ENCODE data around the gene LLGL1. TPM values are rescaled to one million over a fixed set of nuclear protein-coding genes. Genes with fewer than 3 reads are reported as not detected.

The LLGL1 gene
- polyA plus RNA-seq, 2 donors, result 11.4 to 12.5 TPM

DNA sequence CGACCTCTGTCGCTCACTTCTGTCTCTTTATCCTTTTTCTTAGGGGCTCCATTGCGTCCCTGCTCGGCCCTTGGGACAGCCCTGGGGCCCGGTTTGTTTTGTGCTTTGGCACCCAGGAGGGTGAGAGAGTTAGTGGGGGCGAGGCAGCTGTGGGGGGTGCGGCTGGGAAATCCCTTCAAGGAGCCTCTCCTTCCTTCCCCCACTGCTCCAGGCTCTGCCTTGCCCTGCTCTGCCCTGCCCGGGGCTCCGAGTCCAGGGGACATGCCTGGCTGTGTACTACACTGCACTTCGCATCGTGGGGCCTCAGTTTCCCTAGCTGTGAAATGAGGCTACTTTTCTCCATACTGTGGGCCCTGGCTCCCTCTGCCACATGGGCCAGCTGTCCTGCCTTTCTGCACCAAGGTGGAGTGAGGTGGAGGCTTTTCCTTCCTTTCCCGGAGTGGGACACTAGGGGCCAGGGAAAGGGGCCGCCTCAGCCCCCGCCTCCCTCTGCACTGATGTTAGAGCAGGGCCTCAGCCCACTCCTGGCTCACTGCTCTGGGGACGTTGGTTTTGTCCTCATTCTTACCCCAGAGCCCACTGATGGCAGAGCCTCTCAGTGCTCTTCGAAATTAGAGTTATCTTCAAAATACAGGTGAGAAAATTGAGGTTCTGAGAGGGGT is 980 bp downstream of the LLGL1 start:
- H3K27ac ChIP-seq (ENCODE audit: low read depth in 2 of 2, low read length in 1 of 2), result no peak overlapping the region
- no peaks in the 10 kb centered on the region for H3K9me3 ChIP-seq (ENCODE audit: control insufficient read depth in 2 of 2, insufficient read depth in 1 of 2, low read depth in 1 of 2, low read length in 1 of 2)
- no peaks in the 10 kb centered on the region for H3K36me3 ChIP-seq (ENCODE audit: control insufficient read depth in 2 of 2, insufficient read depth in 2 of 2, low read length in 1 of 2)
- H3K27me3 ChIP-seq (ENCODE audit: control insufficient read depth in 1 of 2, insufficient read depth in 2 of 2, low read length in 2 of 2), result no peaks in the 10 kb centered on the region
- H3K4me3 ChIP-seq (ENCODE audit: low read depth in 1 of 2, low read length in 2 of 2), result peak overlapping the region; percentile 50 to 84
- WGBS, 2 donors, result 23 to 27% methylated on average over 16 of the region's 16 CpGs
- peaks cover 0 to 15% of the 10 kb centered on the region in 2 donors for H3K4me1 ChIP-seq (ENCODE audit: control insufficient read depth in 2 of 2, insufficient read depth in 2 of 2, low read length in 1 of 2)

DNA sequence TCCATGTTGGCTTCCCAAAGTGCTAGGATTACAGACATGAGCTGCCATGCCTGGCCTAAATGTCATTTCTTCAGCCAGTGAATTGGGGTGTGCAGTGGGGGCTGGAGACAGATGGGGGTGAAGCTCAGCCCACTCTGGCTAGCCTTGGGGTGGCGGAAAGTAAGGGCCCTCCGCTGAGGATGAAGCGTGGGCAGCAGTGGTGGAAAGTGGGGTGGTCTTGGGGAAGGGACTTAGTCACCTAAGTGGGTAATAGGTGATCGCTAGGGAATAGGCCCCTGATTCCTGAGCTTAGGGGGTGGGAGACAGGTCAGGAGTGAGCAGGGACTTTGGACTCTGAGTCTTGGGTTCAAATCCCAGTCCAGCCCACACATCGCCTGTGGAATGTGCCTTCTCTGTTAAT is 2.2 kb downstream of the LLGL1 start:
- H3K36me3 ChIP-seq (ENCODE audit: control insufficient read depth in 2 of 2, insufficient read depth in 2 of 2, low read length in 1 of 2), result peaks cover 0 to 6% of the 10 kb centered on the region in 2 donors
- H3K27ac ChIP-seq (ENCODE audit: low read depth in 2 of 2, low read length in 1 of 2), result no peak overlapping the region
- H3K4me3 ChIP-seq (ENCODE audit: low read depth in 1 of 2, low read length in 2 of 2), result no peak overlapping the region
- H3K9me3 ChIP-seq (ENCODE audit: control insufficient read depth in 2 of 2, insufficient read depth in 1 of 2, low read depth in 1 of 2, low read length in 1 of 2), result no peaks in the 10 kb centered on the region
- H3K27me3 ChIP-seq (ENCODE audit: control insufficient read depth in 1 of 2, insufficient read depth in 2 of 2, low read length in 2 of 2), result no peaks in the 10 kb centered on the region
- WGBS, 2 donors, result 95% methylated on average over 5 of the region's 5 CpGs
- H3K4me1 ChIP-seq (ENCODE audit: control insufficient read depth in 2 of 2, insufficient read depth in 2 of 2, low read length in 1 of 2), result peaks cover 0 to 15% of the 10 kb centered on the region in 2 donors

DNA sequence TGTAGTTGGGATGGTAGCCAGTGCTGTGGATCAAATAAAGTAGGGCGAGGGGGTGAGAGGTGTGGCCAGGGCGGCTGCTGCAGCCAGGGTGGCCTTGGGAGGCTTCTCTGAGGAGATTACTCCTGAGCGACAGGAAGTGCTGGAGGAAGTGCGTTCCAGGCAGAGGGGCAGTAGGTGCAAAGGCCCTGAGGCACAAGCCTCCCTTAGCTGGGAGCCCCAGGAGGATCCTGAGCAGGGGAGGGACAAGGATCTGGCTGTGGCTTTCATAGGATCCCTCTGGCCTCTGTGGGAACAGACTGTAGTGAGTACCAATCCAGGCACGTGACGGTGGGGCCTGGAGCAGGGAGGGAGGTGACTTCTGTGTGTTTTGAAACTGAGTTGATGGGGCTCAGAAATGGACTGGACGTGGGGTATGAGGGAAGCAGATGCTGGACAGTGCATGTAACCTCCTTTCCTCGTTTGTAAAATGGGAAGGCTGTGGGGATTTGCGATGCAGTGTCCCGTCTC is 2.8 kb downstream of the LLGL1 start:
- no peak overlapping the region for H3K27ac ChIP-seq (ENCODE audit: low read depth in 2 of 2, low read length in 1 of 2)
- WGBS, 2 donors, result 81 to 89% methylated on average over 10 of the region's 10 CpGs
- no peaks in the 10 kb centered on the region for H3K9me3 ChIP-seq (ENCODE audit: control insufficient read depth in 2 of 2, insufficient read depth in 1 of 2, low read depth in 1 of 2, low read length in 1 of 2)

DNA sequence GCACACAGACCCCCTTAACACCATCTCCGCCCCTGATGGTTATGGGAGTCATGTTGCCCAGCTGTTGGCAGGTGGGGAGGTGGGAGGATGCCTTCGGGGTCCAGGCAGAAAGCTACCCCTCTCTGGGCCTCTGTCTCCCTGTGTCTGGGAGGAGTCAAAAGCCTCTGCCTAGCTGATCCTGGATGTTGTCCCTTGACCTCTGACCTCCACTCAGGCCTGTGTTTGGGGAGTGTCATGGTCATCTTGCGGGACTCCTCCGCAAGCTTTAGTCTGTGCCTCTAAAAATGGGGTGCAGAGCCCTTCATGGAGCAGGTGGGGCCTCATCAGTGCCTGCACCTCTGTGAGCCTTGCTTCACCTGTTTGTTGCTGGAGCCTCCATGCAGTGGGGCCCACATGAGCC is 3.8 kb downstream of the LLGL1 start:
- no peak overlapping the region for H3K4me3 ChIP-seq (ENCODE audit: low read depth in 1 of 2, low read length in 2 of 2)
- H3K27me3 ChIP-seq (ENCODE audit: control insufficient read depth in 1 of 2, insufficient read depth in 2 of 2, low read length in 2 of 2), result no peaks in the 10 kb centered on the region
- peaks cover 0 to 15% of the 10 kb centered on the region in 2 donors for H3K4me1 ChIP-seq (ENCODE audit: control insufficient read depth in 2 of 2, insufficient read depth in 2 of 2, low read length in 1 of 2)
- H3K27ac ChIP-seq (ENCODE audit: low read depth in 2 of 2, low read length in 1 of 2), result no peak overlapping the region
- peaks cover 4 to 16% of the 10 kb centered on the region in 2 donors for H3K36me3 ChIP-seq (ENCODE audit: control insufficient read depth in 2 of 2, insufficient read depth in 2 of 2, low read length in 1 of 2)
- no peaks in the 10 kb centered on the region for H3K9me3 ChIP-seq (ENCODE audit: control insufficient read depth in 2 of 2, insufficient read depth in 1 of 2, low read depth in 1 of 2, low read length in 1 of 2)
- 85 to 88% methylated on average over 4 of the region's 4 CpGs for WGBS, 2 donors

More for the DNA sequence above, 2.8 kb downstream of the LLGL1 start:
- H3K27me3 ChIP-seq (ENCODE audit: control insufficient read depth in 1 of 2, insufficient read depth in 2 of 2, low read length in 2 of 2), result no peaks in the 10 kb centered on the region
- H3K4me3 ChIP-seq (ENCODE audit: low read depth in 1 of 2, low read length in 2 of 2), result no peak overlapping the region
- H3K4me1 ChIP-seq (ENCODE audit: control insufficient read depth in 2 of 2, insufficient read depth in 2 of 2, low read length in 1 of 2), result peaks cover 0 to 15% of the 10 kb centered on the region in 2 donors
- H3K36me3 ChIP-seq (ENCODE audit: control insufficient read depth in 2 of 2, insufficient read depth in 2 of 2, low read length in 1 of 2), result peaks cover 0 to 9% of the 10 kb centered on the region in 2 donors

DNA sequence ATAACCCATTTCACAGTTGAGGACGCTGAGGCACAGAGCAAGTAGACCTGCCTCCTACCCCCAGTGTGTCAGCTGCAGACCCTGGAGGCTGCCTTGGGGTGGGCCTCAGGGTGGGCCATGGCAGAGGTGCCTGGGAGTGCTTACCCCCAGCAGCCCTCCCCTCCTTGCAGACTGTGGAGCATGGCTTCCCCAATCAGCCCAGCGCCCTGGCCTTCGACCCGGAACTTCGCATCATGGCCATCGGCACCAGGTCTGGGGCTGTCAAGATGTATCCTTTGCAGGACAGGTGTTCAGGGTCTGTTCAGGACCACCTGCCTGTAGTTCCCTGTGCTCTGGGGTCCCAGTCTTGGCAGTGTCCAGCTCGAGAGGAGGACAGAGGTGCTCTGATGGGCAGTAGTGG is 4.3 kb downstream of the LLGL1 start:
- WGBS, 2 donors, result 90 to 94% methylated on average over 7 of the region's 7 CpGs
- peaks cover 0 to 18% of the 10 kb centered on the region in 2 donors for H3K4me1 ChIP-seq (ENCODE audit: control insufficient read depth in 2 of 2, insufficient read depth in 2 of 2, low read length in 1 of 2)
- no peaks in the 10 kb centered on the region for H3K27me3 ChIP-seq (ENCODE audit: control insufficient read depth in 1 of 2, insufficient read depth in 2 of 2, low read length in 2 of 2)
- no peak overlapping the region for H3K4me3 ChIP-seq (ENCODE audit: low read depth in 1 of 2, low read length in 2 of 2)
- H3K36me3 ChIP-seq (ENCODE audit: control insufficient read depth in 2 of 2, insufficient read depth in 2 of 2, low read length in 1 of 2), result peaks cover 5 to 21% of the 10 kb centered on the region in 2 donors
- H3K9me3 ChIP-seq (ENCODE audit: control insufficient read depth in 2 of 2, insufficient read depth in 1 of 2, low read depth in 1 of 2, low read length in 1 of 2), result no peaks in the 10 kb centered on the region
- H3K27ac ChIP-seq (ENCODE audit: low read depth in 2 of 2, low read length in 1 of 2), result no peak overlapping the region

DNA sequence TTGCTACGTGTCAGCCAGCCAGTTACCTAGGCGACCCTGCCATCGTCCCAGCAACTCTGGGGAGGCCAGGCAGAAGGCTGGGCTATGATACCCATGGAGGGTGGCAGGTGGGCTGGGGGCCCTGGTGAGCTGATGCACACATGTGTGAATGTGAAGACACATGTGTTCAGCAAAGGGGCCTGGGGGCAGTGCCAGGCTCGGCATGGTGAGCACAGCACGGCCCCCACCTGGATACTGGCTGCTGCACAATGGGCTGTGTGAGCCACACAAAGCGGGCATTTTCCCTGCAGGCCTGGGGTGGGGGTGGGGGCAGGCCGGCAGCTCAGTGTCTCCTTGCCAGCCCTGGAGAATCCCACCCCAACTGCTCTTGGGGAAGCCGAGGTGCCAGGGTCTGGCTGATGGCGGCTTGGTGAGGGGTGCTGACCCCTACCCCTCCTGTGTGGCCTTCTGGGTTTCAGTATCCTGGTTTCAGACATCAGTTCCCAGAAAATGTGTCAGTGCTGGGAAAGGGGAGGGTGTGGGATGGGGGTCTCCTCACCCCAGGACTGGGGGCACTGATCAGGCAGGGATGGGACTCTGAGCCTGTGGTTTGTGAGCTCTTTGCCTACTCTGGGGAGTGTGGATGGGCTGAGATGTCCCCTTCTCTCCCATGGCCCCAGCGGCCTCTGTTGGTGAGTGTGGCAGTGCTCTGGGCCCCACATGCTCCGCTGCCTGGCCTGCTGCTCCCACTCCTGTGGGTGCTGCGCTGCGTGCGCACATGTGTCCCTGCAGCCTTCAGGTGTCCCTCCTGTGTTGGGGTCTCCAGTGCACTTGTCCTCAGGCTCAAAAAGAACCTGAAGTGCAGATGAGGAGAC is 5.1 kb downstream of the LLGL1 start:
- no peak overlapping the region for H3K4me3 ChIP-seq (ENCODE audit: low read depth in 1 of 2, low read length in 2 of 2)

DNA sequence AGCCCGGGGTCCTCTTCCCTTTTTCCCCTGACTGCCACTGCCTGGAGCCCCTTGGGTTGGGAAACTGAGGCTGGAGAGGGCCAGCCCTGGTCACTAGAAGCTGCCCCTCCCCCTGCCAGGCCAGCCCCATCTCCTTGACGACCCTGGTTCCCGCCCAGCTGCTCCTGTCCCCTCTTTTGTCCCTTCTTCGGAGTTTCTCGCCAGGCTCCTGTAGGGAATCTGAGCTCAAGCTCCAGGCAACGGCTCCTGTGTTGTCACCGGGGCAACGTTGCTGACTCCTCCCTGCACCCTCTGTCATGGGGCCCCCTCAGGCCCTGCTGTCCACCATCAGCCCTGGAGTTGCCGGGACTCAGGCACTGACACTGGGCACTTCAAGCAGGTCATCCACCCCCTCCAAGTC is 5.7 kb downstream of the LLGL1 start:
- Histone ChIP-seq H3K9me3 (ENCODE audit: control insufficient read depth in 2 of 2, insufficient read depth in 1 of 2, low read depth in 1 of 2, low read length in 1 of 2) (no peaks in the 10 kb centered on the region), H3K36me3 (ENCODE audit: control insufficient read depth in 2 of 2, insufficient read depth in 2 of 2, low read length in 1 of 2) (peaks cover 5 to 27% of the 10 kb centered on the region in 2 donors), H3K4me1 (ENCODE audit: control insufficient read depth in 2 of 2, insufficient read depth in 2 of 2, low read length in 1 of 2) (peaks cover 0 to 30% of the 10 kb centered on the region in 2 donors), H3K27me3 (ENCODE audit: control insufficient read depth in 1 of 2, insufficient read depth in 2 of 2, low read length in 2 of 2) (no peaks in the 10 kb centered on the region), H3K27ac (ENCODE audit: low read depth in 2 of 2, low read length in 1 of 2) (no peak overlapping the region), H3K4me3 (ENCODE audit: low read depth in 1 of 2, low read length in 2 of 2) (no peak overlapping the region)
- 69 to 71% methylated on average over 9 of the region's 9 CpGs for WGBS, 2 donors

More for the DNA sequence above, 5.1 kb downstream of the LLGL1 start:
- WGBS, 2 donors, result 78 to 85% methylated on average over 14 of the region's 14 CpGs
- Histone ChIP-seq H3K4me1 (ENCODE audit: control insufficient read depth in 2 of 2, insufficient read depth in 2 of 2, low read length in 1 of 2) (peaks cover 0 to 24% of the 10 kb centered on the region in 2 donors), H3K27ac (ENCODE audit: low read depth in 2 of 2, low read length in 1 of 2) (no peak overlapping the region), H3K36me3 (ENCODE audit: control insufficient read depth in 2 of 2, insufficient read depth in 2 of 2, low read length in 1 of 2) (peaks cover 5 to 27% of the 10 kb centered on the region in 2 donors), H3K27me3 (ENCODE audit: control insufficient read depth in 1 of 2, insufficient read depth in 2 of 2, low read length in 2 of 2) (no peaks in the 10 kb centered on the region), H3K9me3 (ENCODE audit: control insufficient read depth in 2 of 2, insufficient read depth in 1 of 2, low read depth in 1 of 2, low read length in 1 of 2) (no peaks in the 10 kb centered on the region)

DNA sequence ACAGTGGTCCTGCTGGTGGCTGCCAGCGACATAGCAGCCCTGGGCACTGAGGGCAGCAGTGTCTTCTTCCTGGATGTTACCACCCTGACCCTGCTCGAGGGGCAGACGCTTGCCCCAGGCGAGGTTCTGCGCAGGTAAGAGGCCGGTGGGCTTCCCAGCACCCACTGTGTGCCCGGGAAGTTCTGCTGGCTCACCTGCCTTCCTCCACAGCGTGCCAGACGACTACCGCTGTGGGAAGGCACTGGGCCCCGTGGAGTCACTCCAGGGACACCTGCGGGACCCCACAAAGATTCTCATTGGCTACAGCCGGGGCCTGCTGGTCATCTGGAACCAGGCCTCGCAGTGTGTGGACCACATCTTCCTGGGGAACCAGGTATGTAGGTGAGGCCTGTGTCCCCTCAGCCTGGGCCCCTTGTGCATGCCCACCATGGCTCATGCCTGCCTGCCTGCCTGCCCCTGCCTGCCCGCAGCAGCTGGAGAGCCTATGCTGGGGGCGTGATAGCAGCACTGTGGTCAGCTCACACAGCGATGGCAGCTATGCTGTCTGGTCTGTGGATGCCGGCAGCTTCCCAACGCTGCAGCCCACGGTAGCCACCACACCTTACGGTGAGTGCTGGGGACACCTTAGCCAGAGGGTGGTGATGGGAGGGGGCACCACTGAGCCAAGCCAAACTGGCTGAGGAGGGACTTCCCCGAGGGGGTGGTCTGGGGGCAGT is 8.5 kb downstream of the LLGL1 start:
- Histone ChIP-seq H3K9me3 (ENCODE audit: control insufficient read depth in 2 of 2, insufficient read depth in 1 of 2, low read depth in 1 of 2, low read length in 1 of 2) (no peaks in the 10 kb centered on the region), H3K4me1 (ENCODE audit: control insufficient read depth in 2 of 2, insufficient read depth in 2 of 2, low read length in 1 of 2) (peaks cover 0 to 22% of the 10 kb centered on the region in 2 donors), H3K27ac (ENCODE audit: low read depth in 2 of 2, low read length in 1 of 2) (no peak overlapping the region), H3K4me3 (ENCODE audit: low read depth in 1 of 2, low read length in 2 of 2) (no peak overlapping the region), H3K27me3 (ENCODE audit: control insufficient read depth in 1 of 2, insufficient read depth in 2 of 2, low read length in 2 of 2) (no peaks in the 10 kb centered on the region), H3K36me3 (ENCODE audit: control insufficient read depth in 2 of 2, insufficient read depth in 2 of 2, low read length in 1 of 2) (peaks cover 8 to 46% of the 10 kb centered on the region in 2 donors)
- 92% methylated on average over 21 to 22 of the region's 22 CpGs for WGBS, 2 donors

DNA sequence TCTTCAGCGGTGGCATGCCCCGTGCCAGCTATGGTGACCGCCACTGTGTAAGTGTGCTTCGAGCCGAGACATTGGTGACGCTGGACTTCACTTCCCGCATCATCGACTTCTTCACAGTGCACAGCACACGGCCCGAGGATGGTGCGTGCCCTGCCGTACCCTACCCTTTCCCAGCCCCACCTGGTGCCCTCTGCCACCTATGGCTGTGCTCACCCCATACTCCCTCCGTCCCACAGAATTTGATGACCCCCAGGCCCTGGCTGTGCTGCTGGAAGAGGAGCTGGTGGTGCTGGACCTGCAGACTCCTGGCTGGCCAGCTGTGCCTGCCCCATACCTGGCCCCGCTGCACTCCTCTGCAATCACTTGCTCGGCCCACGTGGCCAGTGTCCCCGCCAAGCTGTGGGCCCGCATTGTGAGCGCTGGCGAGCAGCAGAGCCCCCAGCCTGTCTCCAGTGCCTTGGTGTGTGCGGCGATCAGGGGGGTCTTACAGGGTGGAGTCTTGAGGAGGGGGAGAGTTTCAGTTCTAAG is 9.5 kb downstream of the LLGL1 start:
- H3K36me3 ChIP-seq (ENCODE audit: control insufficient read depth in 2 of 2, insufficient read depth in 2 of 2, low read length in 1 of 2), result peaks cover 8 to 49% of the 10 kb centered on the region in 2 donors
- no peaks in the 10 kb centered on the region for H3K9me3 ChIP-seq (ENCODE audit: control insufficient read depth in 2 of 2, insufficient read depth in 1 of 2, low read depth in 1 of 2, low read length in 1 of 2)
- H3K27me3 ChIP-seq (ENCODE audit: control insufficient read depth in 1 of 2, insufficient read depth in 2 of 2, low read length in 2 of 2), result no peaks in the 10 kb centered on the region
- 93 to 94% methylated on average over 22 of the region's 22 CpGs for WGBS, 2 donors
- H3K4me3 ChIP-seq (ENCODE audit: low read depth in 1 of 2, low read length in 2 of 2), result no peak overlapping the region
- peak overlapping the region; percentile 64 to 90 for H3K27ac ChIP-seq (ENCODE audit: low read depth in 2 of 2, low read length in 1 of 2)
- H3K4me1 ChIP-seq (ENCODE audit: control insufficient read depth in 2 of 2, insufficient read depth in 2 of 2, low read length in 1 of 2), result peaks cover 0 to 22% of the 10 kb centered on the region in 2 donors
